Activated naive CD8-positive, alpha-beta T cell treated with anti-CD3 and anti-CD28 coated beads for 36 hours (primary cell): ENCODE measurements around the gene PCSK4. TPM values are rescaled to one million over a fixed set of nuclear protein-coding genes. Genes with fewer than 3 reads are reported as not detected.
"Not testable (repeated sequence)": the region's sequence is repeated elsewhere in the genome, so short reads cannot be mapped to it uniquely, and the experiment has no call there.

Source experiments
- DNase-seq: peaks from one replicate; pipeline ENCODE4 v3.0.0; 2021
- H3K27ac Mint-ChIP-seq: one replicate; pipeline ENCODE4 v1.8.0; 2022; ENCODE audit warnings: mild to moderate bottlenecking, moderate library complexity, mixed read lengths
- H3K27me3 Mint-ChIP-seq: one replicate; pipeline ENCODE4 v1.8.0; 2022; ENCODE audit warnings: mild to moderate bottlenecking, mixed read lengths
- H3K36me3 Mint-ChIP-seq: one replicate; pipeline ENCODE4 v1.8.0; 2021; ENCODE audit warnings: mild to moderate bottlenecking, mixed read lengths
- H3K4me1 Mint-ChIP-seq: one replicate; pipeline ENCODE4 v1.8.0; 2021; ENCODE audit warnings: mixed read lengths
- H3K4me3 Mint-ChIP-seq: one replicate; pipeline ENCODE4 v1.8.0; 2022; ENCODE audit warnings: mild to moderate bottlenecking, moderate library complexity, mixed read lengths
- H3K9me3 Mint-ChIP-seq: one replicate; pipeline ENCODE4 v1.8.0; 2022; ENCODE audit warnings: mixed read lengths
- total RNA-seq, 2 experiments: library from RNA; stranded (reverse); gene quantifications; one replicate each; pipeline ENCODE4 v1.2.3, GENCODE V29; 2021

PCSK4 gene
- total RNA-seq, 2 experiments from 2014 or later: 1.5 to 1.7 TPM

DNA sequence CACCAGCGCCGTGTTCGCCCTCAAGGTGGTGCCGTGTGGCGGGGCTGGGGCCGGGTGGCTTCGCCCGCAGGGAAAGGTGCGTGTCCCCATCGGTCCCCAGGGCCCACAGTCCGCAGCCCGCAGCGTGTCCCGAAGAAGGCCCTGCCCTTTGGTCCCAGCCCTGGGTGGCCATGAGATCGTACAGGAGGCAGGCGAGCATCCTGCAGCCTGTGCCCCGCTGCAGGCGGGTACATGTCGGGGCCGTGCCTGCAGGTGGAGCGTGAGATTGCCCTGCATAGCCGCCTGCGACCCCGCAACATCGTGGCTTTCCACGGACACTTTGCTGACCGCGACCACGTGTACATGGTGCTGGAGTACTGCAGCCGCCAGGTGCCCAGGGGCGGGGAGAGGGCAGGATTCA lies 35.2 kb upstream of the PCSK4 start:
- Mint-ChIP-seq H3K36me3 (no peaks in the 10 kb centered on the region), H3K9me3 (no peaks in the 10 kb centered on the region), H3K27me3 (peaks cover 59% of the 10 kb centered on the region), H3K4me3 (no peak overlapping the region), H3K27ac (no peak overlapping the region), H3K4me1 (peaks cover 4% of the 10 kb centered on the region)
- DNase-seq: no peak

DNA sequence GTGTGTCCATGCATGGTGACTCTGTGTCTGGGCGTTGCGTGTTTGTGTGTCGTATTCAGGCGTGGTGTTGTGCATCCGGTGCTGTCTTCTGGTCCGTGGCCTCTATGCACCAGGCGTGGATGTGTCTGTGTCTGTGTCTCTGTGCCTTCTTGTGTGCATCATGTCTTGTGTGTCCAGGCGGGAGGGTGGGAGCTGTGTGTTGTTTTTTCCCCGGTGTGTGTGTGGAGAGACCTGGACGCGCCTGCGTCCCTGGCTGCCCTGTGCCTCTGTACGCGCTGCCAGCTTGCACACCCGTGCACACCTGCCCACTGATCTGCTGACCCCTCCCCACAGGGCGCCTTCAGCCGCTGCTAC lies 34.8 kb upstream of the PCSK4 start:
- Mint-ChIP-seq H3K36me3 (no peaks in the 10 kb centered on the region), H3K9me3 (no peaks in the 10 kb centered on the region), H3K4me1 (peaks cover 4% of the 10 kb centered on the region), H3K27me3 (peaks cover 55% of the 10 kb centered on the region), H3K4me3 (no peak overlapping the region), H3K27ac (no peak overlapping the region)
- no peak for DNase-seq

DNA sequence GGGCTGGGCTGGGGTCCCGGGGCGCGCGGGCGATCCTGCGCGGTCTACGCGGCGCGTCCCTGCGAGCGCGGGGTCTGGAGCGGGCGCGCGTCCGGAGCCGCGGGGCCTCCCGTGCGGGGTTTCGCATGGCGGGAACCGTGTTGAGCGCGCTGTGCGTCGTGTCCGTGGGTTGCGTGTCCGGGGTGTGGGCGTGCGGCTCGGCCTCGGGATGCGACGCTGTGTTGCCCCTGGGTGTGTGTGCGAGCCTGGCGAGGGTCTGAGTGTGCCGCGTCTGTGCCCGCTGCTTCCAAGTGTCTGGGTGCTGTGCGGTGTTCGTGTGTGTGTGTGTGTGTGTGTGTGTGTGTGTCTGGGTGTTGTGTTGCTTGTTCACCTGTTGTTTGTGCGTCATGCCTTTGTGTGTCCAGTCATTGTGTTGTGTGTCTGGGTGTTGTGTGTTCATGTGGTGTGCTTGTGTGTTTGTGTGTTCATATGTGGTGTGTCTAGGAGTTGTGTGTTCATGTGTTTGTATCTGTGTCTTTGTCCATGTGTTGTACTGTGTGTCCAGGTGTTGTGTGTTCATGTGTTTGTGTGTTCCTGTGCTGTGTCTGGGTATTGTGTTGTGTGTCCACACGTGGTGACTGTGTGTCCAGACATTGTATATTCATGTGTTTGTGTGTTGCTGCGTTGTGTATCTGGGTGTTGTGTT lies 34.3 kb upstream of the PCSK4 start:
- DNase-seq: no peak
- Mint-ChIP-seq H3K27me3 (peaks cover 52% of the 10 kb centered on the region), H3K9me3 (no peaks in the 10 kb centered on the region), H3K4me3 (no peak overlapping the region), H3K36me3 (no peaks in the 10 kb centered on the region), H3K4me1 (peaks cover 4% of the 10 kb centered on the region), H3K27ac (no peak overlapping the region)

DNA sequence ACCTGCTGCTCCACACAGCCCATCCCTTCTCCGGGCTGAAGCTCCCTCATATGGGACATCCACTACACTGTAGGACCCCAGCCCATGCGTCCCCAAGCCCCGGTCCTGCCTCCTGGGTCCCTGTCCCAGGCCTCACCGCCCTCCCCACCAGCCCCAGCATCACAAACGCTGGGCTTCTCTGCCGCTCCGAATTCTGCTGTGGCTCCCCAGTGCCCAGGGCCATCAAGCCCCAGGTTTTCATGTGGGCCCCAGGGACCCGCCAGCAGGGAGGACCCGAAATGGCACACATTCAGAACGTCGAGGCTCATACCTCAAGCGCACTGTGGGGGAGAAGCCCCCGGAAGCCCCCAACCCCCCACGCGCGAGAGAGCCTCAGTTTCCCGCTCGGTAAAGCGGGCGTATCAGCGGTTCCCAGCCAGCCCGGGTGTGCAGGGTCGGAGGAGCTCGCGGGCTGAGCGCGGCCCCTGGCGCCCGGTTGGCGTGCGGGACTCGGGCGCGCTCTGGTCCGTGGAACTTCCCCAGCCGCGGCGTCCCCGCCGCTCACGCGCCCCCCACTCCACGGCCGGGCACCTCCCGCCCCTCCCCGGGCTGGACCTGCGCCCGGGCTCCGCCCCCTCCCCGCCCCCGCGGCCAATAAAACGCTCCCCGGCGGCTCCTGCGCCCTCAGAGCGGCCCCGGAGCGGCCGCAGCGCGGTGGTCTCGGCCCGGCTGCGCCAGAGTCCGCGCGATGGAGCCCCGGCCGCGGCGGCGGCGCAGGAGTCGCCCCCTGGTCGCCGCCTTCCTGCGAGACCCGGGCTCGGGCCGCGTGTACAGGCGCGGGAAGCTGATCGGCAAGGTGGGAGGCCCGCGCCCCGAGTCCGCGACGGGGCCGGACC lies 33.5 kb upstream of the PCSK4 start, which contains the start of gene PLK5:
TSS of gene PLK5 (plus strand) at position 666 of the 875 bp plus-strand sequence. CDS start 2,920 bp downstream, outside the sequence.
- peaks cover 4% of the 10 kb centered on the region for H3K4me1 Mint-ChIP-seq
- no peak within 1 kb of the TSS for H3K4me3 Mint-ChIP-seq
- H3K36me3 Mint-ChIP-seq: no peaks in the 10 kb centered on the region
- no peak for DNase-seq
- no peak within 1 kb of the TSS for H3K27ac Mint-ChIP-seq
- H3K9me3 Mint-ChIP-seq: no peaks in the 10 kb centered on the region
- peaks cover 52% of the 10 kb centered on the region for H3K27me3 Mint-ChIP-seq

DNA sequence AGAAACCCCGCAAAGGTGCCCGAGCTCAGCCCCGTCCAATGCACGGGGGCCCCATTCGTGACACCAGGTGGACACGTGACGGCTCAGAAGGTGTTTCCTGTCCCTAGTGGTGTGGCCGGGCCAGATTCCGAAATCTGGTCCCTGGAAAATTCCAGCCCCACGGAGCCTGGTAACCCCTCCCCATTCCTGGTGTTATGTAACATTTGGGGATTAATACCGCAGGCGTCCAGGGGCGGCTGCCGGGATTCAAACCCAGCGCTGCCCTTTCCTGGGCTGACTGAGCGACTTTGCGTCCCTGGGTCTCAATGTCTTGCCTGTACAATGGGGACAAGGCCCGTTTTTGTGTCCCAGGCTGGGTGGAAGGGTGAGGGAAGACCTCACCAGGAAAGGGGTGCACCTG lies 32.7 kb upstream of the PCSK4 start:
- Mint-ChIP-seq H3K4me3 (no peak overlapping the region), H3K36me3 (no peaks in the 10 kb centered on the region), H3K27ac (no peak overlapping the region), H3K4me1 (peaks cover 4% of the 10 kb centered on the region), H3K9me3 (no peaks in the 10 kb centered on the region), H3K27me3 (peaks cover 52% of the 10 kb centered on the region)
- no peak for DNase-seq

DNA sequence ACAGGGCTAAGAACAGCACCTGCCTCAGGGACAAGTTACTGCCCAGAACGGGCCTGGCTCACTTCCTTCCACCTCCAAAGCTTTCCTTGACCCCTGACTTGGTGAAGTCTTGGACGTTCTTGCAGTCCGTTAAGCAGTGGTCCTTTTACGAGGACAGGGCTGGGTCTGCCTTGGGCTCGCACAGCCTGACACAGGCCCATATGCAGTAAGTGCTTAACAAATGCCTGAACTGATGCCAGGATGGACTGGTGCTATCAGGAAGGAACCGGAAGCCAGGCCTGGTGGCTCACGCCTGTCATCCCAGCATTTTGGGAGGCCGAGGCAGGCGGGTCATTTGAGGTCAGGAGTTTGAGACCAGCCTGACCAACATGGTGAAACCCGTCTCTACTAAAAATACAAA lies 31.9 kb upstream of the PCSK4 start:
- no peak for DNase-seq
- no peak overlapping the region for H3K4me3 Mint-ChIP-seq
- H3K36me3 Mint-ChIP-seq: no peaks in the 10 kb centered on the region
- H3K4me1 Mint-ChIP-seq: peaks cover 4% of the 10 kb centered on the region
- H3K27me3 Mint-ChIP-seq: peaks cover 47% of the 10 kb centered on the region
- H3K27ac Mint-ChIP-seq: no peak overlapping the region
- no peaks in the 10 kb centered on the region for H3K9me3 Mint-ChIP-seq

DNA sequence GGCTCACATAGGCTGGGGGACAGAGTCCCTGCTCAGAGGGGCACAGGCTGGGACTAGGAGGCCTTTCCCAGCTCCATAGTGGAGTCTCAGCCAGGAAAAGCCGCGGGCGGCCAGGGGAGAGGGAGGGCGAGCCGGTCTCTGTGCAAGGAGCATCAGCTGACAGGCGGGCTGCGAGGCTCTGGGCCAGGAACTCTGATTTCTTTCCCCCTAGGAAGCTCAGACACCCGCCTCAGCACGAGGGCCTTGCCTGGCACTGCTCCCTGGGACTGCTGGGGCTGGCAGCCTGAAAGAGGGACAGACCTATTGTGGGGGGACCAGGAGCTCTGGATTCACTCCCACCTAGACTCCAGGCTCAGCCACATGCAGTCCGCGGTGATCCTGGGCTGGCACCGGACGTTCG lies 31.5 kb upstream of the PCSK4 start:
- Mint-ChIP-seq H3K4me3 (no peak overlapping the region), H3K27ac (no peak overlapping the region), H3K9me3 (no peaks in the 10 kb centered on the region), H3K4me1 (peaks cover 4% of the 10 kb centered on the region), H3K27me3 (peaks cover 44% of the 10 kb centered on the region), H3K36me3 (no peaks in the 10 kb centered on the region)
- no peak for DNase-seq

DNA sequence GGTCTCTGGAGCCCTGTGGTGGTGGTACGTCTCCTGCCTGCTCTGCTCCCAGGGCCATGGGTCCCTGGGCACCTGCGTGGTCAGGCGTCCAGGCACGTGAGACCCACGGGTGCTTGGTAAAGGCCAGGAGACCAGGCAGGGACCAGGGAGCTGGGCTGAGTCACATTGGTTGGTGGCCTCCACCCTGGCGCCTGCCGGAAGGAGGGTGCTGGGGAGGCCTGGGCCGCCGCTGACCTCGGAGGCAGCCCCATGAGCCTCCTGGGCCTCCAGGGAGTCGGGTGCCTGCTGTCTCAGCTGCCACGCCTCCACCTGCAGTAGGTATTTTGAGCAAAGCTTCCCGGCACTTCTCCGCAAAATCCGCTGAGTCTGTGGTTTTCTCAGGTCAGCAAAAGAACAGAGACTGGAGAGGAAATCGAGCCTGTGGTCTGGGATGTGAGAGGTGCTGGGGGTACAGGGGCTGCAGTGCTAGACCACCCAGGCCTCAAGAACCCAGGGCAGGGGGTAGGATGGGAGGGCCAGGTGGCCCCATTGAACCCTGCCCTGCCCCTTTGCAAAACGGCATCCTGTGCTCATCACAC lies 30.1 kb upstream of the PCSK4 start:
- no peaks in the 10 kb centered on the region for H3K36me3 Mint-ChIP-seq
- peaks cover 4% of the 10 kb centered on the region for H3K4me1 Mint-ChIP-seq
- no peak overlapping the region for H3K27ac Mint-ChIP-seq
- DNase-seq: no peak
- H3K9me3 Mint-ChIP-seq: no peaks in the 10 kb centered on the region
- no peak overlapping the region for H3K4me3 Mint-ChIP-seq
- peaks cover 31% of the 10 kb centered on the region for H3K27me3 Mint-ChIP-seq

DNA sequence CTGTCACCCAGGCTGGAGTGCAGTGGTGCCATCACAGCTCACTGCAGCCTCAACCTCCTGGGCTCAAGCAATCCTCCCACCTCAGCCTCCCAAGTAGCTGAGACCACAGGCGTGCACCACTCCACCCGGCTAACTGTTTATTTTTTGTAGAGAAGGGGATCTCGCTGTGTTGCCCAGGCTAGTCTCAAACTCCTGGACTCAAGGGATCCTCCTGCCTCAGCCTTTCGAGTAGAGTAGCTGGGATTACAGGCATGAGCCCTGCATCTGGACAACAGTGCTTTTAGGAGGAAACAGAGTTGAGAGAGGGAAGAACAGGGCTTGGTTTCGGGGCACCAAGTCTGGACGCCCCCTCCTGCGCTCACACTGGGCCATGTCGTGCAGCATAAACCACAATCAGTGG lies 29.7 kb upstream of the PCSK4 start:
- not testable (repeated sequence) for H3K9me3 Mint-ChIP-seq, H3K27ac Mint-ChIP-seq, H3K4me3 Mint-ChIP-seq, H3K4me1 Mint-ChIP-seq, DNase-seq, H3K36me3 Mint-ChIP-seq
- peaks cover 28% of the 10 kb centered on the region for H3K27me3 Mint-ChIP-seq

DNA sequence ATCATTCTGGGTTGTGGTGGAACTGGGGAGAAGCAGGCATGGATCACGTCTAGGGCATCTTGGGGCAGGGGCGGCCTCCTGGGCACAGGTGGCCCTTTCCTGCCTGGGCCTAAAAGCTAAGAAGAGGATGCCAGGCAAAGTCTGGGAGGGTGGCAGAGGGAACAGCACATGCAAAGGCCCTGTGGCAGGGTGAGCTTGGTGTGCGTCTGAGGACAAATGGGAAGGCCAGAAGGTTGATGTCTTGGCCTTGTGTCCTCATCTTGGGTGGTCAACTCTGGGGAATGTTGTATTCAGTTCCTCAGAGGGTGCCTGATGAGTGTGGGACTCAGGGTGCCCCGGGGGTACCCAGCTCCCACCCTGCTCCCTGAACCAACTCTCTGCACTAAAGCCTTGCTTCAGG lies 28.3 kb upstream of the PCSK4 start:
- DNase-seq: no peak
- Mint-ChIP-seq H3K27me3 (peaks cover 24% of the 10 kb centered on the region), H3K9me3 (no peaks in the 10 kb centered on the region), H3K36me3 (no peaks in the 10 kb centered on the region), H3K4me3 (no peak overlapping the region), H3K27ac (no peak overlapping the region), H3K4me1 (no peaks in the 10 kb centered on the region)

DNA sequence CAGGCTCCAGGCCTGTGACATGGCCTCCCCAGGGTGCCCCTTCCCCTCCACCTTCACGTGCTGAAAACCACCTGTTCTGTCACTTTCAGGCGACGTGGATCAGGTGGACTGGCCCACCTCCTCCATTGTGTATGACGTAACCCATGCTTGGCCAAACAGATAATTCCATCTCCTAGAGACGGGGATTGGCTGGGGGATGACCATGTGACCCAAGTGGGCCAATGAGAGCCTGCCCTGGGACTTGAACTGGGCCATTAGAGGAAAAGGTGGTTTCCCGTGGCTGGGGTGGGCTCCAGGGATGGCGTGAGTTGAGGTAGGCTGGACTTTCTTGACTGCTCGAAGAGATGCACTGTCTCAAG lies 26.2 kb upstream of the PCSK4 start:
- Mint-ChIP-seq H3K36me3 (no peaks in the 10 kb centered on the region), H3K27me3 (peaks cover 14% of the 10 kb centered on the region), H3K4me3 (no peak overlapping the region), H3K9me3 (no peaks in the 10 kb centered on the region), H3K4me1 (peaks cover 3% of the 10 kb centered on the region), H3K27ac (no peak overlapping the region)
- no peak for DNase-seq

DNA sequence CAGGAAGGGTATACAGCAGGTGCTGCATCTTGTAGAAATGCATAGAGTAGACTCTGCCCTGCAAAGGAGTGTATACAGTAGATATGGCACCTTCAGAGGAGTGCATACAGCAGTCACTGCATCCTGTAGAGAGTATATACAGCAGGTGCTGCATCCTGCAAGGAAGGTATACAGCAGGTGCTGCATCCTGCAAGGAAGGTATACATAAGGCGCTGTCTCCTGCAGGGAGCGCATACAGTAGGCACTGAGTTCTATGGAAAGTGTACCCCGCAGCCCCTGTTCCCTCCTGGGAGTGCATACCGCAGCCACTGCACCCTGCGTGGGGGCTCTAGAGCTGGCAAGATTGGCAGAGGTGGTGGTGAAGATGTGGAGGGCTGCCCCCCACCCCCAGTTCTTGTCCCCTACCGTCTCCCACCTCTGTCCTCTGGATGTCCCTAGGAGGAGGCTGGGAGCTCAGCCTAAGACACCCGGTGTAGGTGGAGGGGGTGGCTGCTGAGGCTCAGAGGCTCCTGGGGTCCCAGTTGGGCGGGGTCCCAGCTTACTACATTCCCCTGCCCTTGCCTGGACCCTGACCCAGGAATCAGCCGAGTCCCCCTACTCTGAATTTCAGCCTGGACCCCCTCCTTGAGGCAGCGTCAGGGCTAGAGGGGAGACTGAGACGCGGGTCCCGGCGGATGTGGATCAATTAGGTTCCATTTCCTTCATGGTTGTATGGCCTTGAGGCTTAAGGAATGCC lies 25.0 kb upstream of the PCSK4 start:
- peaks cover 3% of the 10 kb centered on the region for H3K4me1 Mint-ChIP-seq
- no peaks in the 10 kb centered on the region for H3K36me3 Mint-ChIP-seq
- no peak for DNase-seq
- H3K9me3 Mint-ChIP-seq: no peaks in the 10 kb centered on the region
- peaks cover 18% of the 10 kb centered on the region for H3K27me3 Mint-ChIP-seq
- H3K27ac Mint-ChIP-seq: no peak overlapping the region
- H3K4me3 Mint-ChIP-seq: no peak overlapping the region

DNA sequence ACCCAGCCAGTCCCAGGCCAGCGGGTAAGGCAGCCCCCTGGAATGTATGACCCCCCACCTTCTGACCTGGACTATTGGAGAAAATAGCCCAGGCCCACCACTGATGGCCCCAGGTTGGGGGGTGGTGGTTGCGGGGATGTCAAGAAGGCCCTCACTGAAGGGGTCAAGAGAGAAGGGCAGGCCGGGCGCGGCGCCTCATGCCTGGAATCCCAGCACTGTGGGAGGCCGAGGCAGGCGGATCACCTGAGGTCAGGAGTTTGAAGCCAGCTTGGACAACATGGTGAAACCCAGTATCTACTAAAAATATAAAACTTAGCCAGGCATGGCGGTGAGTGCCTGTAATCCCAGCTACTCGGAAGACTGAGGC lies 24.1 kb upstream of the PCSK4 start:
- H3K27me3 Mint-ChIP-seq: peaks cover 24% of the 10 kb centered on the region
- no peak for DNase-seq
- no peak overlapping the region for H3K27ac Mint-ChIP-seq
- H3K36me3 Mint-ChIP-seq: no peaks in the 10 kb centered on the region
- H3K4me3 Mint-ChIP-seq: no peak overlapping the region
- peaks cover 3% of the 10 kb centered on the region for H3K4me1 Mint-ChIP-seq
- H3K9me3 Mint-ChIP-seq: no peaks in the 10 kb centered on the region

DNA sequence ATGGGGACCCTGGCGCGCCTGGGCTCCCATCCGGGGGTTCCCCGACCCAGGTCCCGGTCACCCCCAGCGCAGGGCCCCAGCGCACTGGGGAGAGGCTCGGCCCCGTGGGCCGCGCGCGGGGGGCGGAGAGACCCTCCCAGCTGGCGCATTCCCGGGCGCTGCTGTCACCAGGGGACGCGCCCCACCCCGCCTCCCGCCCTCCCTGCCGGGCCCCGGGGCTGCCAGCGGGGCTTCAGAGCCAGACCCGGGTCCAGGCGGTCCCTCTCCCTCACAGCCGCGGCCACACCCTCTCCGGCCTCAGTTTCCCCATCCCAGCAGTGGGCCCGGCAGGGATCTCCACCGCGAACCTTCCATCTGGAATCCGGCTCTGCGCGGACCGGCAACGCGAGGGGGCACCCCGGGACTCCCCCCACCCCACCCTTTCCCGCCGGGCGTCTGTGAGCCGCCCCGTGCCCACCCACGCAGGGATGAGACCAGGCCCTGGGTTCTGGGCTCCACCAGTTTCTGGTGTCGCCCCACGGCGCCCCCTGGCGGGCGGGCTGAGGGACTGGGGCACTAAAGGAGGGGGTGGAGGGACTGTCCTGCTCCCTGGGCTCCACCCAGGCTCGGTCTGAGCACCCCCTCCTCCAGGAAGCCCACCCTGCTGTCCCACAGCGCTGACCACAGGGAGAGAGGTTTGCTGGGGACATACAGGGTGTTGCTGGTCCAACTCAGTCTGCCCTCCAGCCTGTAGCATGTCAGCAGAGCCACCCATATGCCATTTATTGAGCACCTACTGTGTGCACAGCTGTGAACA lies 23.5 kb upstream of the PCSK4 start:
- Mint-ChIP-seq H3K4me3 (no peak overlapping the region), H3K9me3 (no peaks in the 10 kb centered on the region), H3K27me3 (peaks cover 24% of the 10 kb centered on the region), H3K27ac (no peak overlapping the region), H3K36me3 (no peaks in the 10 kb centered on the region), H3K4me1 (peaks cover 3% of the 10 kb centered on the region)
- DNase-seq: peak; percentile 81
